ENCODE measurements around the gene GDPGP1. TPM values are rescaled to one million over a fixed set of nuclear protein-coding genes. Genes with fewer than 3 reads are reported as not detected.

Gene GDPGP1
- total and polyA plus RNA-seq, 2 experiments from 2014 or later: 1.9 to 9.1 TPM

DNA sequence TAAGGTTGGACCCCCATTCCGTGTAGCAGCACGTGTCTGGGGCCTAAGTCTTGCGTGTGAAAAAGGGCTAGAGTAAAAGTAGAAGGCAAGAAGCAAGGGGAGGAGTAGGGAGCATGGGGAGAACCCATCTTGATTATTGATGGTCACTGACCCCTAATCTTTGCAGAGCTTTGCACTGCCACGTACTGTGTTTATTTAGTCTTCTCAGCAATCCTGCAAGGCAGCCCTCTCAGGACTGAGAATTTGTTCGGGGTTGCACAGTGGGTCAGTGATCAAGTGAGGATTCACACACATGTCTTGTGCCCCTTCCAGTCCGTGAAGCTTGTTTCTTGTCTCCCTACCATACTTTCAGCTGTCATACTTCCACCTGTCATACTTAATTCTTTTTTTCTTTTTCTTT lies 25.7 kb upstream of the GDPGP1 start:
- Histone ChIP-seq H3K27me3 (no peaks in the 10 kb centered on the region), H3K27ac (no peak overlapping the region), H3K36me3 (no peaks in the 10 kb centered on the region), H3K4me3 (no peak overlapping the region), H3K4me1 (ENCODE audit: low read depth) (peaks cover 21% of the 10 kb centered on the region), H3K9me3 (ENCODE audit: low read depth) (no peaks in the 10 kb centered on the region)
- DNase-seq (ENCODE audit: low read depth in 1 of 2, low spot score in 1 of 2): no peak
- TF ChIP-seq CTCF (IDR thresholded peaks at IDR 0.05; ENCODE audit: low read depth, low read length): no peak

GRCh38 chr15:90209591-90209990 lies 24.4 kb upstream of the GDPGP1 start:
- no peak for TF ChIP-seq CTCF (IDR thresholded peaks at IDR 0.05; ENCODE audit: low read depth, low read length)
- Histone ChIP-seq H3K9me3 (ENCODE audit: low read depth) (no peaks in the 10 kb centered on the region), H3K27me3 (no peaks in the 10 kb centered on the region), H3K4me3 (no peak overlapping the region), H3K36me3 (no peaks in the 10 kb centered on the region), H3K27ac (no peak overlapping the region), H3K4me1 (ENCODE audit: low read depth) (peaks cover 29% of the 10 kb centered on the region)
- DNase-seq (ENCODE audit: low read depth in 1 of 2, low spot score in 1 of 2): no peak

- H3K4me1 ChIP-seq (ENCODE audit: low read depth): peaks cover 27% of the 10 kb centered on the region
- no peaks in the 10 kb centered on the region for H3K36me3 ChIP-seq
- no peak overlapping the region for H3K27ac ChIP-seq
- no peak for DNase-seq (ENCODE audit: low read depth in 1 of 2, low spot score in 1 of 2)
- no peaks in the 10 kb centered on the region for H3K9me3 ChIP-seq (ENCODE audit: low read depth)
- no peaks in the 10 kb centered on the region for H3K27me3 ChIP-seq
- no peak for TF ChIP-seq CTCF (IDR thresholded peaks at IDR 0.05; ENCODE audit: low read depth, low read length)
- no peak overlapping the region for H3K4me3 ChIP-seq
Observed at GRCh38 chr15:90210593-90210992, 23.4 kb upstream of the GDPGP1 start.

DNA sequence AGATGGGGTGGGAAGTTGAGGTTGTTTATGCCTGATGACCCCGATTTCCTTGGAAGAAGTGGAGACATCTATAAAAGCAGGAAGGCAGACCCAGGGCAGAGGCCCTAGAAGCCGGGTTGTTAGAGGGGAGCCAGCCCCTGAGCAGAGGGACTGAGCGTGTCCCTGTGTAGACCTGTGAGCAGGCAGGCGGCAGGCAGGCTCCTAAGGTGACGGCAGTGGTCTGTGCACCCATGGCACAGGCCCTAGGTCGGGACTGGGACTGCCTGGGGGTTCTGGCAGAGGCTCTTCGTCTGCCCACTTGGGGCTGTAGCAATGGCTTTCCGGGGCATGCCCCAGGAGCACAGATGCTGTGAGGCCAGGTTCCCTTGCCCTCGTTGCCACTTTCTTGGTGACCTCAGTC lies 23.0 kb upstream of the GDPGP1 start:
- H3K4me1 ChIP-seq (ENCODE audit: low read depth): peaks cover 23% of the 10 kb centered on the region
- H3K36me3 ChIP-seq: no peaks in the 10 kb centered on the region
- TF ChIP-seq CTCF (IDR thresholded peaks at IDR 0.05; ENCODE audit: low read depth, low read length): no peak
- H3K27me3 ChIP-seq: no peaks in the 10 kb centered on the region
- no peaks in the 10 kb centered on the region for H3K9me3 ChIP-seq (ENCODE audit: low read depth)
- DNase-seq (ENCODE audit: low read depth in 1 of 2, low spot score in 1 of 2): no peak
- H3K27ac ChIP-seq: peak overlapping the region; percentile 85
- H3K4me3 ChIP-seq: no peak overlapping the region

DNA sequence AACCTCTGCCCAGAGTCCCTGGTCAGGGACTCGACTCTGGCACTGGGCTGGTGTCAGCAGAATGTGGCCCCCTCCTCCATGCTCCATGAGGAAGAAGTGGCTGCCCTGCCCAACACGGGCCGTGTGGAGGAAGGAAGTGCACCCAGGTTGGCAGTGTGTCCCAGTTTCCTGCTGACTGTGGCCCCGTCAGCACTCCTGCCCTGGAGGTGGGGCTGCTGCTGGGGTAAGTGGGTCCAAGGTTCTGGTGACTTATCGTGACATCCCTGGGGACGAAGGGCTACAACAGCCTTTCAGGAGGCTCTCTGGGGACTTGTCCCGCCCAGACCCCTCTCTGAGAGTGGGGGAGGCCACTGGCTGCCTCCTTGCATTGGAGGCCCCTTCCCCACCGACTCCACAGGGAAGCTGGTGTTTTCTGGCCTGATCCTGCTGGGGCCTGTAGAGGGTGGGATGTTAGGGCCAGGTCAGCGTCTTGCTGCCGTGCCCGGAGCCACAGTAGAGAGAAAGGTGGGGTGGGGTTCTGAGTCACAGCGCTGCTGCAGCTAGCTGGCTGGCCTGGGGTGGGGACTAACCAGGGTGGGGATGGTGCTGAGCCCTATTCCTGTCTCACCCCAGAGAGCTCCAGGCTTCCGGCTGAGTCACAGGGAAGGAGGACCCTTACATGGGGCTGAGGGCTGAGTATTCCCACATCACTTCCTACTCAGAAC lies 22.4 kb upstream of the GDPGP1 start:
- DNase-seq (ENCODE audit: low read depth in 1 of 2, low spot score in 1 of 2): no peak
- H3K36me3 ChIP-seq: no peaks in the 10 kb centered on the region
- peak overlapping the region; percentile 85 for H3K27ac ChIP-seq
- H3K4me1 ChIP-seq (ENCODE audit: low read depth): peaks cover 17% of the 10 kb centered on the region
- no peaks in the 10 kb centered on the region for H3K9me3 ChIP-seq (ENCODE audit: low read depth)
- H3K4me3 ChIP-seq: no peak overlapping the region
- H3K27me3 ChIP-seq: no peaks in the 10 kb centered on the region
- no peak for TF ChIP-seq CTCF (IDR thresholded peaks at IDR 0.05; ENCODE audit: low read depth, low read length)

Data from cardiac muscle cell (in vitro differentiated cells and primary cell).